Heart right ventricle (tissue), 16 donors: ENCODE results near the gene MS4A12. TPM values are rescaled to one million over a fixed set of nuclear protein-coding genes. Genes with fewer than 3 reads are reported as not detected.

Experiments used
- ATAC-seq, 8 donors: fragments of 200-7000 bp; cut with Tn5 transposase; one replicate each; pipeline ENCODE4 v1.9.1; 2020; ENCODE audit warnings: mild to moderate bottlenecking in 8 of 8, moderate library complexity in 8 of 8, moderate number of reproducible peaks in 1 of 8
- DNase-seq, 2 donors: peaks; one replicate each; pipeline ENCODE4 v3.0.0-alpha.2; 2020
- H3K27ac ChIP-seq, 10 donors: fragments of 200-600 bp; sonication (generic) in 2 of 10; one replicate each; pipeline versions ENCODE4 v1.5.0 to v1.8.0; 2020 to 2022; ENCODE audit warnings: mild to moderate bottlenecking in 3 of 10
- H3K27me3 ChIP-seq, 7 donors: fragments of 200-600 bp; one replicate each; pipeline ENCODE4 v1.8.0; 2021 to 2022; ENCODE audit warnings: mild to moderate bottlenecking in 2 of 7
- H3K36me3 ChIP-seq, 9 donors: fragments of 200-600 bp; sonication (generic) in 1 of 9; one replicate each; pipeline versions ENCODE4 v1.5.0 to v1.8.0; 2020 to 2022; ENCODE audit warnings: mild to moderate bottlenecking in 2 of 9
- H3K4me1 ChIP-seq, 9 donors: fragments of 200-600 bp; sonication (generic) in 1 of 9; one replicate each; pipeline versions ENCODE4 v1.5.0 to v1.8.0; 2020 to 2022; ENCODE audit warnings: mild to moderate bottlenecking in 4 of 9
- H3K4me3 ChIP-seq, 10 donors: fragments of 200-600 bp; sonication (generic) in 2 of 10; one replicate each; pipeline versions ENCODE4 v1.5.0 to v1.8.0; 2020 to 2022; ENCODE audit warnings: mild to moderate bottlenecking in 7 of 10, moderate library complexity in 2 of 10
- H3K9me3 ChIP-seq, 11 donors: fragments of 200-600 bp in 10 of 11; sonication (generic) in 2 of 11; one replicate each; pipeline versions ENCODE4 v1.5.0 to v1.8.0; 2013 to 2022; ENCODE audit warnings: mild to moderate bottlenecking in 2 of 11, control low read depth in 1 of 11, moderate library complexity in 1 of 11
- CTCF ChIP-seq, 9 donors: fragments of 200-600 bp; sonication (generic) in 2 of 9; IDR thresholded peaks; one replicate each; pipeline versions ENCODE4 v1.5.0 to v1.8.0; 2021 to 2022; ENCODE audit warnings: antibody characterized with exemption in 9 of 9, mild to moderate bottlenecking in 5 of 9, moderate library complexity in 1 of 9
- WGBS, 2 donors: extraction: QIAGEN DNeasy Blood & Tissue Kit; methylation state at CpG; one replicate each; pipeline ENCODE4 v1.1.7; 2013; ENCODE audit warnings: inconsistent platforms in 1 of 2; 5-methylcytosine and 5-hydroxymethylcytosine counted together
- intact Hi-C, 10 donors: fragments of 100-400 bp; cut with DNase I; formaldehyde crosslinking; loops; one replicate each; pipeline versions ENCODE4 v1.11.1 to v1.14.2; 2022
- polyA plus RNA-seq, 2 donors: library from polyadenylated mRNA; stranded (reverse); fragments of 200-250 nt; gene quantifications; one replicate each; pipeline ENCODE4 v1.2.3, GENCODE V29; 2013
- total RNA-seq, 10 donors: library from RNA; stranded (reverse); fragmentation: NEBNext Ultra II Directional in 3 of 10; extraction: Animal tissue kit (Norgen Biotek cat#: 25700) in 3 of 10; gene quantifications; one replicate each; pipeline versions ENCODE4 v1.2.1 to v1.2.4, GENCODE V29; 2021 to 2023
- donor health status: Arrhythmogenic right ventricular cardiomyopathy.
- donor health status: ischemic (EF 13 %, LVEDD 7.1; RV severe dilation, severe dysfunction).
- donor health status: healthy with polysubstance abuse.
- donor health status: DM: no; HTN: yes; CAD: no.
- donor health status: DM: no; HTN: no; CAD: no.
- donor health status: ischemic (EF 25% LVEDD 6.9; RV normal size, moderate dysfunction).
- donor health status: ischemic (EF 25% LVEDD 5.7; RV mildly dilated, moderate dysfunction).
- donor health status: healthy.
- donor health status: DM: yes; HTN: yes; CAD: no.
- donor health status: Ischemic cardiomyopathy.
- donor health status: ischemic (EF 35%, LVEDD 5.7; RV mildly dilated, moderate dysfunction).
- donor health status: nonischemic (EF 11% LVEDD 7.7; RV severe dilation, severe dysfunction).
- donor health status: DM: yes; HTN: yes; CAD: no.
- donor health status: PGD.
- donor health status: ischemic (EF 29% LVEDD 5.4; RV normal size, mild dysfunction).
- donor health status: nonischemic (EF 23%, LVEDD 6.1; RV moderate dilation, normal function).

MS4A12 gene
- total and polyA plus RNA-seq, 12 donors: 0.36 TPM; not detected in 11

- WGBS, 2 donors: 71 to 78% methylated on average over 2 of the region's 2 CpGs
- no peaks in the 10 kb centered on the region for H3K4me1 ChIP-seq
Measured at GRCh38 chr11:60493454-60493853, 876 bp downstream of the MS4A12 start.

GRCh38 chr11:60498399-60498798 is 5.8 kb downstream of the MS4A12 start:
- DNase-seq (no peak), ATAC-seq (peak in 1 of 8 donors; percentile 49)
- intact Hi-C loops: no loop called here

More at GRCh38 chr11:60493454-60493853, 876 bp downstream of the MS4A12 start:
- ATAC-seq (no peak), DNase-seq (no peak)
- Histone ChIP-seq H3K36me3 (no peaks in the 10 kb centered on the region), H3K4me3 (no peak overlapping the region), H3K27ac (no peak overlapping the region), H3K9me3 (no peaks in the 10 kb centered on the region), H3K27me3 (peaks cover 0 to 7% (median 0%) of the 10 kb centered on the region in 7 donors)
- TF ChIP-seq CTCF (IDR thresholded peaks at IDR 0.05): no peak
- intact Hi-C loops: no loop called here

GRCh38 chr11:60498853-60499252 is 6.3 kb downstream of the MS4A12 start:
- Histone ChIP-seq H3K27me3 (no peaks in the 10 kb centered on the region), H3K4me3 (no peak overlapping the region), H3K9me3 (peaks cover 0 to 2% (median 0%) of the 10 kb centered on the region in 11 donors), H3K36me3 (no peaks in the 10 kb centered on the region), H3K4me1 (no peaks in the 10 kb centered on the region), H3K27ac (peak overlapping the region in 1 of 10 donors; percentile 7)
- no peak for TF ChIP-seq CTCF (IDR thresholded peaks at IDR 0.05)
- ATAC-seq (peak in 1 of 8 donors; percentile 34), DNase-seq (no peak)
- intact Hi-C loops: no loop called here
- WGBS, 2 donors: 62 to 72% methylated on average over 4 of the region's 4 CpGs

More at GRCh38 chr11:60498399-60498798, 5.8 kb downstream of the MS4A12 start:
- no peaks in the 10 kb centered on the region for H3K36me3 ChIP-seq
- H3K4me1 ChIP-seq: no peaks in the 10 kb centered on the region
- no peak for TF ChIP-seq CTCF (IDR thresholded peaks at IDR 0.05)
- H3K4me3 ChIP-seq: no peak overlapping the region
- peak overlapping the region in 1 of 10 donors; percentile 7 for H3K27ac ChIP-seq
- no peaks in the 10 kb centered on the region for H3K27me3 ChIP-seq
- 55 to 57% methylated on average over 2 of the region's 2 CpGs for WGBS, 2 donors
- H3K9me3 ChIP-seq: peaks cover 0 to 2% (median 0%) of the 10 kb centered on the region in 11 donors

GRCh38 chr11:60500276-60500910 is 7.8 kb downstream of the MS4A12 start:
- no peak for ATAC-seq
- intact Hi-C loops: no loop called here
- 56 to 57% methylated on average over 3 of the region's 3 CpGs for WGBS, 2 donors
- H3K27me3 ChIP-seq: no peaks in the 10 kb centered on the region
- H3K4me3 ChIP-seq: no peak overlapping the region
- no peak for DNase-seq
- TF ChIP-seq CTCF (IDR thresholded peaks at IDR 0.05): no peak
- no peaks in the 10 kb centered on the region for H3K36me3 ChIP-seq
- H3K9me3 ChIP-seq: peaks cover 0 to 2% (median 0%) of the 10 kb centered on the region in 11 donors
- no peaks in the 10 kb centered on the region for H3K4me1 ChIP-seq
- no peak overlapping the region for H3K27ac ChIP-seq
